ENCODE data around the gene GPC1.

DNA sequence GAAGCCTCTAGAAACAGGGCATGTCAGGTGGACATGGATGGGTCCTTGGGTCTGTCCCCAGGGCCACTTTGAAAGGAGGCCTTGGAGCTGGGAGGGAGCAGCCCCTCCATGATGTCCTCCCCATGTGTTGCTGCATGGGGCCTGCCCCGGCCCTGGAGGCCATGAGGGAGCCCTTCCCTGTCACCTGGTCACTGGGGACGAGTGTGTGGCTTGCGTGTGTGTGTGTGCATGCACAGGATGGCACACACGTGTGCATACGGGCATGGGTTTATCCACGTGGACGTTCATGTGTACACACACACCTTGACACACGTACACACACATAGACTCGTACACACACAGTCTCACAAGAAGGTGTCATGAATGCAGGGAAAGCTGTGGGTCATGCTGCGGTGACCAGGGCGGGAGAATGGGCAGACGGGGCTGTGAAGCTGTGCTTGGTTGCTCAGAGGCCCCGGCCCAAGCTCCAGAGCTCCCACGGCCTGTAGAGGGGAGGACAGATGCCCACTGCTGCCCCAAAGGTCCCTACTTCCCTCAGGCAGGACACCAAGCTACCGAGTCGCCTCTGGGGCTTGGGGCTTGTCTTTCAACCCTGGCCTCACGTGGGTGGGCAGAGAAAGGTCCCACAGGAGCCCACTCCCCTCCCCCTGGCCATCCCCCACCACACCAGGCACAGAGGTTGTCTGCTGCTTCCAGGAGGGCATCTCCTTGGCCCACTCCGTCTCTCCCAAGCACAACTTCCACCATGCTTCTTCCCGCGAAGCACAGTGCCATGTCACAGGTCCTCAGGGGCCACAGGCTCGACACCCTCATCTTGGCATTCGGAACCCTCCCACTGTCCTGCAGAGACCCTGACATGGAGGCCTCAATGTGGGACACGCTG is 42.3 kb upstream of the GPC1 start:
- no peak for TF ChIP-seq POLR2A (IDR thresholded peaks at IDR 0.05)
- TF ChIP-seq, protein P1, sequence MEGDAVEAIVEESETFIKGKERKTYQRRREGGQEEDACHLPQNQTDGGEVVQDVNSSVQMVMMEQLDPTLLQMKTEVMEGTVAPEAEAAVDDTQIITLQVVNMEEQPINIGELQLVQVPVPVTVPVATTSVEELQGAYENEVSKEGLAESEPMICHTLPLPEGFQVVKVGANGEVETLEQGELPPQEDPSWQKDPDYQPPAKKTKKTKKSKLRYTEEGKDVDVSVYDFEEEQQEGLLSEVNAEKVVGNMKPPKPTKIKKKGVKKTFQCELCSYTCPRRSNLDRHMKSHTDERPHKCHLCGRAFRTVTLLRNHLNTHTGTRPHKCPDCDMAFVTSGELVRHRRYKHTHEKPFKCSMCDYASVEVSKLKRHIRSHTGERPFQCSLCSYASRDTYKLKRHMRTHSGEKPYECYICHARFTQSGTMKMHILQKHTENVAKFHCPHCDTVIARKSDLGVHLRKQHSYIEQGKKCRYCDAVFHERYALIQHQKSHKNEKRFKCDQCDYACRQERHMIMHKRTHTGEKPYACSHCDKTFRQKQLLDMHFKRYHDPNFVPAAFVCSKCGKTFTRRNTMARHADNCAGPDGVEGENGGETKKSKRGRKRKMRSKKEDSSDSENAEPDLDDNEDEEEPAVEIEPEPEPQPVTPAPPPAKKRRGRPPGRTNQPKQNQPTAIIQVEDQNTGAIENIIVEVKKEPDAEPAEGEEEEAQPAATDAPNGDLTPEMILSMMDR (IDR thresholded peaks at IDR 0.05) = no peak
- TF ChIP-seq POLR2AphosphoS5 (IDR thresholded peaks at IDR 0.05) = no peak
